Measurements from ENCODE around the gene DBH.

DBH gene

GRCh38 chr9:133701981-133702797 lies 66.0 kb downstream of the DBH start:
- no peak overlapping the region for H3K4me3 ChIP-seq (ENCODE audit: control insufficient read depth, low read depth, low read length)
- no peak for DNase-seq (ENCODE audit: low read depth)
- TF ChIP-seq, protein P1, sequence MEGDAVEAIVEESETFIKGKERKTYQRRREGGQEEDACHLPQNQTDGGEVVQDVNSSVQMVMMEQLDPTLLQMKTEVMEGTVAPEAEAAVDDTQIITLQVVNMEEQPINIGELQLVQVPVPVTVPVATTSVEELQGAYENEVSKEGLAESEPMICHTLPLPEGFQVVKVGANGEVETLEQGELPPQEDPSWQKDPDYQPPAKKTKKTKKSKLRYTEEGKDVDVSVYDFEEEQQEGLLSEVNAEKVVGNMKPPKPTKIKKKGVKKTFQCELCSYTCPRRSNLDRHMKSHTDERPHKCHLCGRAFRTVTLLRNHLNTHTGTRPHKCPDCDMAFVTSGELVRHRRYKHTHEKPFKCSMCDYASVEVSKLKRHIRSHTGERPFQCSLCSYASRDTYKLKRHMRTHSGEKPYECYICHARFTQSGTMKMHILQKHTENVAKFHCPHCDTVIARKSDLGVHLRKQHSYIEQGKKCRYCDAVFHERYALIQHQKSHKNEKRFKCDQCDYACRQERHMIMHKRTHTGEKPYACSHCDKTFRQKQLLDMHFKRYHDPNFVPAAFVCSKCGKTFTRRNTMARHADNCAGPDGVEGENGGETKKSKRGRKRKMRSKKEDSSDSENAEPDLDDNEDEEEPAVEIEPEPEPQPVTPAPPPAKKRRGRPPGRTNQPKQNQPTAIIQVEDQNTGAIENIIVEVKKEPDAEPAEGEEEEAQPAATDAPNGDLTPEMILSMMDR (conservative IDR thresholded peaks at IDR 0.05; ENCODE audit: control insufficient read depth, insufficient read depth, low read depth, low read length), result no peak

- TF ChIP-seq, protein P1 (conservative IDR thresholded peaks at IDR 0.05; ENCODE audit: control insufficient read depth, insufficient read depth, low read depth, low read length), result no peak
- no peak for DNase-seq (ENCODE audit: low read depth)
- H3K4me3 ChIP-seq (ENCODE audit: control insufficient read depth, low read depth, low read length), result no peak overlapping the region
These were observed 66.8 kb downstream of the DBH start for GRCh38 chr9:133702798-133703590.

- no peak for DNase-seq (ENCODE audit: low read depth)
- TF ChIP-seq, protein P1 (conservative IDR thresholded peaks at IDR 0.05; ENCODE audit: control insufficient read depth, insufficient read depth, low read depth, low read length), result no peak
- no peak overlapping the region for H3K4me3 ChIP-seq (ENCODE audit: control insufficient read depth, low read depth, low read length)
These were observed 67.6 kb downstream of the DBH start for GRCh38 chr9:133703591-133704399.

DNA sequence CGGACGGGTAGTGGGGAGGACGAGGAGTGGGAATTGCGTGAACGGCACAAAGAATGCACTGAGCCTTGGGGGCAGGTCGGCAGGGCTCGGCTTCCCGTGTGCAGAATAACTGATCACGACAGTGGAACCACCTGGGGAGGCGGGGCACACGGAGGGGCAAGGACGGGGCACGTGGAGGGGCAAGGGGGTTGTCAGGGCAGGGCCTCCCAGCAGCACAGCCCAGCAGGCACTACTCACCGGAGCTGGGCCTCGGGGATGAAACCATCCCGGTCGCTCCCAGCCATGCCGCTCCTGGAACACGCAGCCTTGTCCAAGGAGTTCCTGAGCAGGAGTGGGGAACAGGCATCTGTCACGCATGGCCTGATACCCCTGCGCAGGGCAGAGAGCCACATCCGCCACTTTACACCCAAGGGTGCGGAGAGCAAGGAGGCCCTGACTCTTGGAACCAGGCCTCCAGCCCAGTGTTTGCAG lies 68.6 kb downstream of the DBH start:
- H3K4me3 ChIP-seq (ENCODE audit: control insufficient read depth, low read depth, low read length), result no peak overlapping the region
- TF ChIP-seq, protein P1 (conservative IDR thresholded peaks at IDR 0.05; ENCODE audit: control insufficient read depth, insufficient read depth, low read depth, low read length), result no peak

DNA sequence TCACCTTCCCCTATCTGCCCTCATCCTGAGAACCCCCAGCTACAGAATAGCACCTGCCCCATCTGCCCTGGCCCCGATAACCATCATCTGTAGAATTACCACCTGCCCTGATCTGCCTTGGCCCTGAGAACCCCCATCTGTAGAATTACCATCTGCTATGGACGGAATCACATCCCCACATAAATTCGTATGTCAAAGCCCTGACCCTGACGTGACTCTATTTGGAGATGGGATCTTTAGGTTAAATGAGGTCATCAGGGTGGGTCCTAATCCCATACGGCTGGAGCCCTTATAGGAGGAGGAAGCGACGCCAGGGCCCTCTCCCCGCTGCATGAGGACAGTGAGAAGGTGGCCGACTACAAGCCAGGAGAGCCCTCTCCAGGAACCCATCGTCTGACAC lies 69.4 kb downstream of the DBH start:
- no peak for DNase-seq (ENCODE audit: low read depth)
- no peak overlapping the region for H3K4me3 ChIP-seq (ENCODE audit: control insufficient read depth, low read depth, low read length)
- TF ChIP-seq, protein P1 (conservative IDR thresholded peaks at IDR 0.05; ENCODE audit: control insufficient read depth, insufficient read depth, low read depth, low read length), result no peak

More for the DNA sequence above, 68.6 kb downstream of the DBH start:
- DNase-seq (ENCODE audit: low read depth), result no peak
